CD4-positive, alpha-beta T cell treated with Interleukin-17A for 4 hours (primary cell): ENCODE results near the gene NFILZ.
A peak's percentile ranks its signal among the peaks of the same experiment; 100 is the strongest.

Source experiments
- DNase-seq: peaks from one replicate; pipeline ENCODE4 v3.0.0-alpha.2; 2020; ENCODE audit warnings: mixed read lengths

The NFILZ gene

GRCh38 chr19:8643860-8644653 is 13.6 kb downstream of the NFILZ start:
- DNase-seq: no peak

GRCh38 chr19:8648240-8648639 is 17.8 kb downstream of the NFILZ start:
- no peak for DNase-seq

GRCh38 chr19:8654591-8655339 is 24.3 kb downstream of the NFILZ start:
- DNase-seq: peak; percentile 79

DNA sequence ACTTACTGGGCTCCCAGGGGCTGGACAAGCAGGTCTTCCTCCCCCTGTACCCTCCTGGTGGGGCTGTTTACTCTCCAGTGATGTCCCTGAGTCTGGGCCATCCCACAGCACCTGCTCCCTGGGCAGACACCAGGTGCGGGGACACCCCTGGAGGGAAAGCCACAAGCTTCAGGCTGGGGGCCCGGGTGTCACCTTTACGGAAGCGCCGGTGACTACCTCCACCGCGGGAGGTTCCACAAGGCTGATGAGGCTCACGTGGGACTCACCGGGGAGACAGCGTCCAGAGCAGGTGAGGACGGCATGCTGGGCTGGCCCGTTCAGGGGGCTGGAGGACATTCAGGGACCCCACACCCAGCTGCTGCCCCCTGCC is 24.9 kb downstream of the NFILZ start:
- DNase-seq: peak; percentile 52

GRCh38 chr19:8657869-8658268 is 27.4 kb downstream of the NFILZ start:
- no peak for DNase-seq

DNA sequence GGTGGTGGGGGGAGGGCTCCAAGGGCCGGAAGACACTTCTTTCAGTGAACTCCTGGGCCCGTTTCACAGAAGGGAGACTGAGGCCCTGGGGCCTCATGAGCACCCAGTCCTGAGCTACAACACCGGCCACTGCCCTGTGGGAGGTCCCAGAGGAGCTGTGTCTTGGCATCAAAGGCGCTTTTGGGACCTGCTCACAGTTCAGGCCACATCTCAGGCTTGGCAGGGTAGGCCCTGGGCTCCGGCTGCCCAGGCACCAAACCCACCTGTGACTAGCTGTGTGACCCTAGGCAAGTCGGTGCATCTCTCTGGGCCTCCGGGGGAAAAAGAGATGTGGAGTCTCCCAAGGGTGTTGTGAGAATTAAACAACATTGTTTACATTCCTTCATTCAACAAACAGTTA is 29.5 kb downstream of the NFILZ start:
- no peak for DNase-seq

- no peak for DNase-seq
Observed at GRCh38 chr19:8662263-8662662, 31.8 kb downstream of the NFILZ start.

- DNase-seq: peak; percentile 63
Observed at GRCh38 chr19:8663920-8664670, 33.7 kb downstream of the NFILZ start.

- DNase-seq: no peak
Observed at GRCh38 chr19:8664671-8665057, 34.2 kb downstream of the NFILZ start.

GRCh38 chr19:8665468-8666213 is 35.2 kb downstream of the NFILZ start:
- no peak for DNase-seq

DNA sequence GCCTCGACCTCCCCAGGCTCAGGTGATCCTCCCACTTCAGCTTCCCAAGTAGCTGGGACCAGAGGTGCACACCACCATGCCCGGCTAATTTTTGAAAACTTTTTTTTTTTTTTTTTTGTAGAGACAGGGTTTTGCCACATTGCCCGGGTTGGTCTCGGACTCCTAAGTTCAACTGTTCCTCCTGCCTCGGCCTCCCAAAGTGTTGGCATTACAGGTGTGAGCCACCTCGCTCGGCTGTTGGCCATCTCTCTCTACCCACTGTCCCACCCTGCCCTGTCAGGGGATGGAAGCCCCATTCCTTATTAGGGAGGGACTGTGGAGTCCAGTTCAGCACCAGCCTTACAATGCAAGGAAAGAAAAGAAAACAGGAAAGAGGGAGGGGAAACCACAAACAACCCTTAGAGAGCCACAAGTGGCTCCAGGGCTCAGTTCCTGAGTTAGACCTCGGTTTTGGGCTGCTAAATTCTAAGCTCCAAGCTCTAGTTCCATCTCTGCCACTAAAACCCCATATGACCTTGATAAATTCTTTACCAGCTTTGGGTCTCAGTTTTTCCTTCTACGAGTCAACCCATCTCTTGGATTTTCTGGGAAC is 36.5 kb downstream of the NFILZ start:
- no peak for DNase-seq

GRCh38 chr19:8673276-8673891 is 43.0 kb downstream of the NFILZ start:
- DNase-seq: no peak

- no peak for DNase-seq
Observed at GRCh38 chr19:8675066-8675465, 44.6 kb downstream of the NFILZ start.

DNA sequence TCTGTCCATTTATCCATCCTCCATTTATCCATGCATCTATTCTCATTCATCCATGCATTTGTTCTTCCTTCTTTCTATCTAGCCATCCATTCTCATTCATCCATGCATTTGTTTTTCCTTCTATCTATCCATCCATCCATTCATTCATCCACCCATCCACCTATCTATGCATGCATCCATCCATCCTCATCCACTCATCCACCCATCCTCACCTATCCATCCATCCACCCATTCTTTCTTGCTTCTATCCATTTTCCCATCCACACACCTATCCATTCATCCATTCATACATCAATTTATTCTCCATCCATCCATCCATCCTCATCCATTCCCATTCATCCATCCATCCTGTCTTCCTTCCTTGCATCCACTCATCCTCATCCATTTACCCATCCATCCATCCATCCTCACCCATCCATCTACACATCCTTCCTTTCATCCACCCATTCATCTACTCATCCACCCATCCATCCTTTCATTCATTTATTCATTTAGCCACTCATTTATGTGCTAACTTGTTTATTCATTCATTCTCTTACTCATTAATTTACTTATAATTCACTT is 47.9 kb downstream of the NFILZ start:
- no peak for DNase-seq
